ENCODE data around the gene UBAC2.

- no peak for TF ChIP-seq SP1 (IDR thresholded peaks at IDR 0.05)
- no peak for TF ChIP-seq FOXA1 (IDR thresholded peaks at IDR 0.05)
- TF ChIP-seq ZNF384 (IDR thresholded peaks at IDR 0.05): no peak
- TF ChIP-seq BHLHE40 (IDR thresholded peaks at IDR 0.05; ENCODE audit: borderline replicate concordance): no peak
- no peak for TF ChIP-seq FOXK2 (IDR thresholded peaks at IDR 0.05)
- TF ChIP-seq, protein P1, sequence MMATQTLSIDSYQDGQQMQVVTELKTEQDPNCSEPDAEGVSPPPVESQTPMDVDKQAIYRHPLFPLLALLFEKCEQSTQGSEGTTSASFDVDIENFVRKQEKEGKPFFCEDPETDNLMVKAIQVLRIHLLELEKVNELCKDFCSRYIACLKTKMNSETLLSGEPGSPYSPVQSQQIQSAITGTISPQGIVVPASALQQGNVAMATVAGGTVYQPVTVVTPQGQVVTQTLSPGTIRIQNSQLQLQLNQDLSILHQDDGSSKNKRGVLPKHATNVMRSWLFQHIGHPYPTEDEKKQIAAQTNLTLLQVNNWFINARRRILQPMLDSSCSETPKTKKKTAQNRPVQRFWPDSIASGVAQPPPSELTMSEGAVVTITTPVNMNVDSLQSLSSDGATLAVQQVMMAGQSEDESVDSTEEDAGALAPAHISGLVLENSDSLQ (IDR thresholded peaks at IDR 0.05): no peak
- TF ChIP-seq FOXM1 (IDR thresholded peaks at IDR 0.05; ENCODE audit: borderline replicate concordance): no peak
- TF ChIP-seq SUZ12 (IDR thresholded peaks at IDR 0.05): no peak
- no peak for TF ChIP-seq HDGF (IDR thresholded peaks at IDR 0.05; ENCODE audit: borderline replicate concordance)
- no peak for TF ChIP-seq TARDBP (IDR thresholded peaks at IDR 0.05)
- TF ChIP-seq ELF4 (IDR thresholded peaks at IDR 0.05): no peak
- no peak for TF ChIP-seq LEF1 (IDR thresholded peaks at IDR 0.05; ENCODE audit: borderline replicate concordance)
- TF ChIP-seq CTBP1 (IDR thresholded peaks at IDR 0.05; ENCODE audit: borderline replicate concordance): no peak
Observed at GRCh38 chr13:99407906-99408702, 207.4 kb downstream of the UBAC2 start.
